IPS-18a (cell line): ENCODE measurements around the gene TEX29.

Source experiments
- H3K27ac ChIP-seq: one replicate; pipeline ENCODE4 v1.5.1; 2013; ENCODE audit warnings: low read length
- H3K27me3 ChIP-seq: one replicate; pipeline ENCODE4 v1.6.1; 2013; ENCODE audit warnings: mild to moderate bottlenecking, low read length; ENCODE audit not compliant: control insufficient read depth, insufficient read depth
- H3K36me3 ChIP-seq: one replicate; pipeline ENCODE4 v1.6.1; 2013; ENCODE audit warnings: low read depth, low read length; ENCODE audit not compliant: control insufficient read depth
- H3K4me1 ChIP-seq: one replicate; pipeline ENCODE4 v1.6.1; 2013; ENCODE audit warnings: low read depth, low read length; ENCODE audit not compliant: control insufficient read depth
- H3K4me3 ChIP-seq: one replicate; pipeline ENCODE4 v1.5.1; 2013; ENCODE audit warnings: low read length
- H3K9ac ChIP-seq: one replicate; pipeline ENCODE4 v1.6.1; 2013; ENCODE audit warnings: mild to moderate bottlenecking, low read length, moderate library complexity
- H3K9me3 ChIP-seq: one replicate; pipeline ENCODE4 v1.6.1; 2013; ENCODE audit warnings: low read depth, low read length; ENCODE audit not compliant: control insufficient read depth

The TEX29 gene

DNA sequence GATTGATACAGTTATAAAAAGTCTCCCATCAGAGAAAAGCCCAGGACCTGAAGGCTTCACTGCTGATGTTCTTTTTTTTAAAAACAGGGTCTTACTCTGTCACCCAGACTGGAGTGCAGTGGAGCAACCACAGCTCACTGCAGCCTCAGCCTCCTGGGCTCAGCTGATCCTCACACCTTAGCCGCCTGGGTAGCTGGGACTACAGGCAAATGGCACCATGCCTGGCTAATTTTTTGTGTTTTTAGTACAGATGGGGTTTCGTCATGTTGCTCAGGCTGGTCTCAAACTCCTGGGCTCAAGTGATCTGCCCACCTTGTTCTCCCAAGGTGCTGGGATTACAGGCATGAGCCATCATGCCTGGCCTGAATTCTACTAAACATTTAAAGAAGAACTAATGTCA lies 33.1 kb downstream of the TEX29 start:
- no peak overlapping the region for H3K4me3 ChIP-seq
- no peak overlapping the region for H3K27ac ChIP-seq
- H3K9ac ChIP-seq: no peak overlapping the region
- no peaks in the 10 kb centered on the region for H3K4me1 ChIP-seq
- no peaks in the 10 kb centered on the region for H3K27me3 ChIP-seq
- H3K9me3 ChIP-seq: no peaks in the 10 kb centered on the region
- H3K36me3 ChIP-seq: no peaks in the 10 kb centered on the region

DNA sequence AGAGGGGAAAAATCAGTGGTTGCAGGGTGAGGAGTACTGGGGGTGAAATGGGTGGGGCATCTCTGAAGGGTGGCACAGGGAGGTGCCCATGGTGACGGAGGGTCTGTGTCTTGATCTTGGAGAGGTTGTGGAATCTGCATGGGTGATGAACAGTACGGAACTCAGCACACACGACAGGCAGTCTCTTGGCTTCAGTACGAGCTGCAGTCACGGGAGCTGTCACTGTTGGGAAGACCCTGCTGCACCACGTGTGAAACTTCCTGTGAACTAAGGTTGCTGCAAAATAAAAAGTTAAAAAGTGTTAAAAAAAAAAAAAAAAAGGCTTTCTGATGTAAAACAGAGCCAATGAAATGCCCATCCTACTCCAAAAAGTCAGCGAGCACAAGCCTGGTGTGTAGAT lies 34.3 kb downstream of the TEX29 start:
- no peaks in the 10 kb centered on the region for H3K36me3 ChIP-seq
- H3K4me1 ChIP-seq: peaks cover 9% of the 10 kb centered on the region
- no peak overlapping the region for H3K27ac ChIP-seq
- no peaks in the 10 kb centered on the region for H3K9me3 ChIP-seq
- H3K27me3 ChIP-seq: no peaks in the 10 kb centered on the region
- H3K4me3 ChIP-seq: no peak overlapping the region
- no peak overlapping the region for H3K9ac ChIP-seq

DNA sequence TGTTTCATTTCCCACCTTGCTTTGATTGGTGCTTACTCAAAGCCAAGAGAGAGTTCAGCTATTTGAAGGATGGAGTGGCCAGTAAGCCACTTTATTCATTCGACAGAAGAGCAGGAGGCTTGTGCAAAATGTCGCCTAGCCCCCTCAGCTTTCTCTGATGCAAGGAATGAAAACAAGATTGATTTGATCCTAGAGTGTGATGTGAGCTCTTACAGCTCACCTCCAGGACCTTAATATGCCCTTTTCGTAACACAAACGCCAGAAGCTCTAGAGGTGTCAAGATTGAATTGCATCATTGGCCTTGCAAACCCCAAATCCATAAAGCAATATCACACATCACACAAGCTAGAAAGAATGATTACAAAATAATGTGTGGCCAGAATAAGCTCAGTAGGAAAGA lies 36.4 kb downstream of the TEX29 start:
- H3K27me3 ChIP-seq: no peaks in the 10 kb centered on the region
- peaks cover 15% of the 10 kb centered on the region for H3K4me1 ChIP-seq
- H3K36me3 ChIP-seq: no peaks in the 10 kb centered on the region
- no peak overlapping the region for H3K9ac ChIP-seq
- H3K27ac ChIP-seq: no peak overlapping the region
- H3K9me3 ChIP-seq: no peaks in the 10 kb centered on the region
- no peak overlapping the region for H3K4me3 ChIP-seq

DNA sequence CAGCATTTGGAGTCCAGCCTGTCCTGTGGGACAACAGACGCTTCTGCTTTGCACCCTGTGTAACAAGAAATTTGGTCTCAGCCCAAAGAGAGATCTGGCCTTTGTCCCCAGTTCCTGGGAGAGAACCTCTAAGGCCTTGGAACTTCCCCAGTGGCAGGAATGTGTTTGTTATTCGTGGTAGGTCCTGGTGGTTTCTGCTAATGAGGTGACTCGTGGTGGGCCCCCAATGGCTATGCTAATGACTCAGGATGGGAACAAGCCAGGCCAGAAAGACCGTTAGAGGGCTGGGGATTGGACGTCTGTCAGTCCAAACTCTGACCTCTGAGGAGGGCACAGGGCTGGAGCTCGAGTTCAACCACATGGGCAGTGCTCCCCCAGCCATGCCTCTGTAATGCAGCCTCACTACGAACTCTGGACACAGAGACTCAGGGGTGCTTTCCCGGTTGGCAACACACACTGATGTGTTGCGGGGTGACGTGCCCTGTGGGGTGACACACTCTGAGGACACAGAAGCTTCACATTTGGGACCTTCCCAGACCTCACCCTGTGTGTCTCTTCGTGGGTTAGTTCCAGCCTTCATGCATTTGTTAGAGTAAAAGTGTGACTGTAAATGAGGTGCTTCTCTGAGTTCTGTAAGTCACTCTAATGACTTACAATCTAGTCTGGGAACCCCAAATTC lies 38.9 kb downstream of the TEX29 start:
- H3K9me3 ChIP-seq: no peaks in the 10 kb centered on the region
- peaks cover 15% of the 10 kb centered on the region for H3K4me1 ChIP-seq
- no peaks in the 10 kb centered on the region for H3K36me3 ChIP-seq
- no peak overlapping the region for H3K27ac ChIP-seq
- H3K4me3 ChIP-seq: no peak overlapping the region
- no peak overlapping the region for H3K9ac ChIP-seq
- H3K27me3 ChIP-seq: no peaks in the 10 kb centered on the region

DNA sequence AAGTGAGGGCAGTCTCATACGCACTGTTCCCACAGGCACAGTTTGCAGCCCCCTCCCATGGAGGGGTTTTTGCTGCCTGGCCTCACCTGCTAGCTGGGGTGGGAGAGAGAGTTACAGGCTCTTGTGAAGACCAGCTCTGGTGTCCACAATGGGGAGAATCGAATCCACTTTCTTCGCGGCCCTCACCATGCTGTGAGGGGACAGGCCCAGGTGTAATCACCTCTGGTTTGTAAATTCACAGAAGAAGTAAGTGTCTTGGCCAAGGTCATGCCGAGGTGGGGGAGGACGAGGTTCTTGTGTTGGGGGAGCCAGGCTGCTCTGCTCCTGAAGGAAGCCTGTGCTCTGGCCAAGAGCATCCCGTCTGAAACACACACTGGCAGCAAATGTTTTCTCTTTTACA lies 39.5 kb downstream of the TEX29 start:
- Histone ChIP-seq H3K27me3 (no peaks in the 10 kb centered on the region), H3K36me3 (no peaks in the 10 kb centered on the region), H3K9me3 (no peaks in the 10 kb centered on the region), H3K27ac (no peak overlapping the region), H3K4me3 (no peak overlapping the region), H3K4me1 (peaks cover 15% of the 10 kb centered on the region), H3K9ac (no peak overlapping the region)

DNA sequence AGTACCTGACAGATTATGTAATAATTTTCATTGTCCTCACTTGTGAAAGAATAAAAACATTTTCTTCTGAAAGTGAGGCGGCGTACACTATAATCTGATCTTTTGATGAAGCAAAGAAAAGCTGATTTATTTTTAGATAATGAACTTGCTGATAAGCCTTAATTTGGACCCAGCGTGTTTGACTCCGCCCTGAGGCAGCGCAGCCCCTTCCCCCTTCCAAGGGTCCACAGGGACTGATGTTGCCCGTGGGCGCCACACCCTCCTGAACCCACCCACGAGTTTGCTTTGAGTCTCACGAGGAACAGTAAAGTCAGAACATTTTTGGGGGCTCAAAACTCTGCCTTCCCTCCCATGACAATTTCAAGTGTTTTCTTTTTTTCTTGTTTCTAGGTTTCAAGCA lies 40.0 kb downstream of the TEX29 start:
- Histone ChIP-seq H3K4me3 (no peak overlapping the region), H3K27ac (no peak overlapping the region), H3K4me1 (peaks cover 15% of the 10 kb centered on the region), H3K27me3 (no peaks in the 10 kb centered on the region), H3K36me3 (no peaks in the 10 kb centered on the region), H3K9me3 (no peaks in the 10 kb centered on the region), H3K9ac (no peak overlapping the region)

DNA sequence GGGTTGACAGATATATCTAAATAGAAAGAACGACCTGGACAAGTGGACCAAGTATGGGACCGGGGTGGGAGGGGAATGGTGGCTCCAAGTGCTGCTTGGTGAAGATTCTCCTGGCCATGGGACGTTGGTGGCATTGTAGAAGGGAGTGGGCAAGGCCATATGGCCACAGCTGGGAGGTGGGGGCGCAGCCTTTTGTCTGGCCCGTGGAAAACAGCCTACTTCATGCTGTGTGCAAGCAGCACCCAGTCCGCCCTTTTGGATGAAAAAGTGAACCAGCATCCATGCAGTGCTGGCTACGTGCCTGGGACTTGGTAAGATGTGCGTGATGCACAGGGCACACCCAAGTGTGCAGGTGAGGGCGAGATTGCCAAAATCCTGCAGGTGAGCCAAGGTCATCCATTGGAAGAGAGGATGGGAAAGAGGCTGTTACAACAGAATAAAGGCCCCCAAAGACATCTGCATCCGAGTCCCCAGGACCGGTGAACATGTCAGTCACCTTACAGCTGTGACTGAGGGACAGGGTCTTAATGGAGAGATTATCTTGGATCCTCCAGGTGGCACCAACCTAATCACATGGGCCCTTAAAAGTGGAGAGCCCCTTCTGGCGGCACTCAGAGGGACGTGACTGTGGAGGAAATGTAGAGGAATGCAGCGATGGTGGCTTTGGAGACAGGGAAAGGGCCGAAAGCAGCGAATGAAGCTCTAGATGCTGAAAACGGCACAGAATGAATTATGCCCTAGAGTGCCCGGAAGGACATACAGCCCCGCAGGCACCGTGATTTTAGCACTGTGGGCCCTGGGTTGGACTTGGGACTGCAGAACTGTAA lies 40.8 kb downstream of the TEX29 start:
- no peak overlapping the region for H3K27ac ChIP-seq
- no peaks in the 10 kb centered on the region for H3K36me3 ChIP-seq
- H3K4me3 ChIP-seq: no peak overlapping the region
- H3K9me3 ChIP-seq: no peaks in the 10 kb centered on the region
- peaks cover 15% of the 10 kb centered on the region for H3K4me1 ChIP-seq
- no peak overlapping the region for H3K9ac ChIP-seq
- no peaks in the 10 kb centered on the region for H3K27me3 ChIP-seq

DNA sequence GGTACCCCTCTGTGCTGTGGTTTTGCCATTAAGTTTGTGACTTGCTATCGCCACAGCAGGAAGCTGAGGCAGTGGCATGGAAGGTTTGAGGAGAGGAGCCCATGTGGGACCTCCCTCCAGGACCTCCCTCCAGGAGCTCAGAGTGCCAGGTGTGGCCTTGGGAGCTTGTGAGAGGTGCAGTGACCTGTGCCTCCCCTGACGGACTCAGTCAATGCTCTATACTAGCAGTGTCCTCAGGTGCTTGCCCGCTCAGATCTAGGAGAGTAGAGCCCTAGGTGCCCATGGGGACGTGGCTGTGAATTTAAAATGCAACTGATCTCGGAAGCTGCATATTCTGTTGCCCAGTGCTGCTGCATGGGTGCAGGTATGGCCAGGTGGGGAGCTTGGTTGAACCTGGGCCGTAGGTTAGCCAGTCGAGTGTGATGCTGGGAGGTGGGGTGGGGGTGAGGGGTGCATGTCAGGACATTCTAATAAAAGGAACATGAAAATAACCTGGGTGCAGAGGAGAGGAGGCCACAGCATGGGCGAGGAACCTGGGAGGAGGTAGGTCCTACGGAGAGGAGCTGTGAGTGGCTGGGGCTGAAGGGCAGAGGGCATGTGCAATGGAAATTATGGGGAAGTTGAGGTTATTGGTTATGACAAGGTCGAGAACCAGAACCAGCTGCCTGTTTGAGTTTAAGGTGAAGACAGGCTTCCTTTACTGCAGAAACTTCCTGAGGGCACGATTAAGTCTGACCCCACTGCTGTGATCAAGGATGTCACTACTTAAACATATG lies 41.6 kb downstream of the TEX29 start:
- H3K27me3 ChIP-seq: no peaks in the 10 kb centered on the region
- no peaks in the 10 kb centered on the region for H3K36me3 ChIP-seq
- H3K9me3 ChIP-seq: no peaks in the 10 kb centered on the region
- H3K9ac ChIP-seq: no peak overlapping the region
- no peak overlapping the region for H3K27ac ChIP-seq
- no peak overlapping the region for H3K4me3 ChIP-seq
- peaks cover 15% of the 10 kb centered on the region for H3K4me1 ChIP-seq

DNA sequence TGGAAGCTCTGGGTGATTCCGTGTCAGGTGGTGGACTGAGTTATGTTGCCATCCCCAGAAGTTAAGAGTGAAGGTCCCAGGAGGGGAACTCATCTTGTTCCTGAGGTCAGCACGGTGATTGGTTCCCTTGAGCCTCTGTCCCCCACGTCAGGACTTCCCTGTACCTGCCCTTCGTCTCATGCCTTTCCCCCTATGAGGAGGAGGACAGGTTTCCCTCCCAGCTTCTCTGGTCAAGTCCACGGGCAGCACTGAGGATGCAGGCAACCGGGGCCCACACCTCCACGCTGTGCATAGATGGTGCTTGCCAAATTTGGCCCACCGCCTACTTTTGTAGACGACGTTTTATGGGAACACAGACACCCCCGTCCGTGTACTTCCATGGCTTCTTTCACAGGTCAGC lies 42.7 kb downstream of the TEX29 start:
- Histone ChIP-seq H3K27me3 (no peaks in the 10 kb centered on the region), H3K9me3 (no peaks in the 10 kb centered on the region), H3K4me3 (no peak overlapping the region), H3K27ac (no peak overlapping the region), H3K9ac (no peak overlapping the region), H3K4me1 (peaks cover 15% of the 10 kb centered on the region), H3K36me3 (no peaks in the 10 kb centered on the region)

DNA sequence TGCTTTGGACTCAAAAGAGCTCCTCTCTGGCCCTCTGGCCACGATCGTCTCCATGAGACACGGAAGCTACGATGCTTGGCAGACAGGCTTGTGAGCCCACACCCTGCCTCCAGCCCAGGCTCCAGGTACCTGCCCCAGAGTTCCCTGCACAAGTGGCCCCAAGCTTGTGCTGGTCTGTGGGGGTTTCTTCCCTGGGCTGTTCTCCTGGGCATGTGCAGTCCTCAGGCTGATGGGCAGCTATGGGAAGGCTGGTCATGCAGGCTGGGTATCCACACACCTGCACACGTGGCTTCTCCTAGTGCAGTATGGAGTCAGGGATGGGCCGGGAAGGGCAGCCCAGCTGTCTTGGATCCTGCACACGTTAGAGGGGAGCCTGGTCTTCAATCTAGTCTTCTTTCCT lies 43.1 kb downstream of the TEX29 start:
- Histone ChIP-seq H3K27me3 (no peaks in the 10 kb centered on the region), H3K36me3 (no peaks in the 10 kb centered on the region)

DNA sequence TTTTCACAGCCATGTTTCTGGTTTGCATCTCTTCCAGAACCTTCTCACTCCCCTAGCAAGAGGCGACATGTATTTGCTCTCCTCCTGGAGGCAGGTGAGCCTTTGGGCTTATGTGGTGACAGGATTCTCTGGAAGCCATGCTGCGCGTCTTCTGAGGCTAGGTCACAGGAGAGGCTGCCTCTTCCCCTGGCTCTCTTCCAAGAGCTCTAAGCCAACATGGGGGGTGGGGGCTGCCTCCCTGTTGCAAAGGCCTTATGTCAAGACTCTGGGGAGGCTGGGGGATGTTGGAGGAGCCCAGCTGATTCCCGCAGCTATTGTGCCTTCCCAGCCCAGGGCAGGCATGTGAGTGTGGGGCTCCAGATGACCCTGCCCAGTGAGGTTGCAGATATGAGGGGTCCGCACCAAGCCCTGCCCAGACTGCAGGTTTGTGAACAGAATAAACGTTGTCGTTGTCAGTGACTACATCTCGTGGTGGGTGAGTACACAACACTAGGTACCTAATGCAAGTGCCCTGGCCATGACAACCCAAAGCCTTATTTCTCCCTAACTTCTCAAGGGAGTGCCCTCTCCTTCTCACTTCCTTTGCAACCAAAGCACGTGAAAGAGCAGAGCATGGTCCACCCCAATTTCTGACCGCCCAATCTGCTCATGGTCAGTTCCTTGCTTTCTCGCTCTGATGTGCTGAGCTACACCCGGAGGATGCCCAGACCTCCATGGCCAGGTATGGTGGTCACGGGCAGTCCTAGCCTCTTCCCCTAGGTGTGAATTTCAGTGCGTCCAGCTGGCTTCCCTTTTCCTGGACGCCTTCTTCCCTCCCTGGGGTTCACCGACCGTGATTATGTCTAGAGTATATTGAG lies 44.9 kb downstream of the TEX29 start:
- H3K27ac ChIP-seq: no peak overlapping the region
- no peaks in the 10 kb centered on the region for H3K27me3 ChIP-seq
- no peak overlapping the region for H3K4me3 ChIP-seq
- peaks cover under 1% of the 10 kb centered on the region for H3K4me1 ChIP-seq
- H3K36me3 ChIP-seq: no peaks in the 10 kb centered on the region
- H3K9ac ChIP-seq: no peak overlapping the region
- no peaks in the 10 kb centered on the region for H3K9me3 ChIP-seq

More for the DNA sequence above, 43.1 kb downstream of the TEX29 start:
- Histone ChIP-seq H3K9me3 (no peaks in the 10 kb centered on the region), H3K27ac (no peak overlapping the region), H3K9ac (no peak overlapping the region), H3K4me1 (peaks cover 15% of the 10 kb centered on the region), H3K4me3 (no peak overlapping the region)
